Caco-2 (cell line): ENCODE data around the gene IGFL1. TPM values are rescaled to one million over a fixed set of nuclear protein-coding genes. Genes with fewer than 3 reads are reported as not detected.
A peak's percentile ranks its signal among the peaks of the same experiment; 100 is the strongest.

Experiments used
- Bru-seq: library from RNA; stranded (reverse); fragments of 400-500 nt; gene quantifications from one replicate; lab custom pipeline; 2021; lab: Mats Ljungman, UMichigan
- BruChase-seq, 2 experiments: library from RNA; stranded (reverse); fragments of 400-500 nt; gene quantifications; one replicate each; lab custom pipeline; 2021; lab: Mats Ljungman, UMichigan
- BruUV-seq: library from RNA; stranded (reverse); fragments of 400-500 nt; replicated peaks from 2 replicates; lab custom pipeline; 2021; lab: Mats Ljungman, UMichigan
- CTCF ChIA-PET: fragments of 300-600 bp; sonication (Branson Sonifier 250); formaldehyde crosslinking; loops from one replicate; lab custom pipeline; 2022; ENCODE audit warnings: antibody characterized with exemption; lab: Charles Lee
- POLR2A ChIA-PET: fragments of 300-600 bp; sonication (Branson Sonifier 250); formaldehyde crosslinking; loops from one replicate; lab custom pipeline; 2022; ENCODE audit warnings: antibody characterized with exemption; lab: Charles Lee
- DNase-seq, 2 experiments: peaks; one replicate each; pipeline versions ENCODE4 v3.0.0 to v3.0.0-alpha.2; 2020 to 2022
- H3K27me3 ChIP-seq: replicated peaks from 2 replicates; pipeline ENCODE4 v1.6.0; 2011; ENCODE audit warnings: low read length; ENCODE audit not compliant: control insufficient read depth, insufficient read depth
- H3K36me3 ChIP-seq: 2 replicates; pipeline ENCODE4 v1.5.1; 2011; ENCODE audit warnings: low read length; ENCODE audit not compliant: control insufficient read depth, insufficient read depth
- H3K4me1 ChIP-seq: fragments of 250-450 bp; sonication (Bioruptor Pico); 2 replicates; pipeline ENCODE4 v1.5.1; 2020; ENCODE audit warnings: mild to moderate bottlenecking
- H3K4me3 ChIP-seq: 2 replicates; pipeline ENCODE4 v1.5.1; 2011; ENCODE audit warnings: low read depth, mild to moderate bottlenecking, control low read depth, low read length
- H3K9me3 ChIP-seq: fragments of 250-450 bp; sonication (Bioruptor Pico); 2 replicates; pipeline ENCODE4 v1.5.1; 2020; ENCODE audit warnings: mild to moderate bottlenecking, moderate library complexity
- H3K27ac Mint-ChIP-seq: one replicate; pipeline ENCODE4 v1.8.0; 2022; ENCODE audit warnings: mixed read lengths; ENCODE audit not compliant: unreplicated experiment
- H3K27me3 Mint-ChIP-seq: one replicate; pipeline ENCODE4 v1.8.0; 2022; ENCODE audit warnings: mixed read lengths; ENCODE audit not compliant: insufficient read depth, unreplicated experiment
- H3K36me3 Mint-ChIP-seq: one replicate; pipeline ENCODE4 v1.8.0; 2022; ENCODE audit warnings: mild to moderate bottlenecking, mixed read lengths; ENCODE audit not compliant: insufficient read depth, unreplicated experiment
- H3K4me1 Mint-ChIP-seq: one replicate; pipeline ENCODE4 v1.8.0; 2022; ENCODE audit warnings: low read depth, mixed read lengths; ENCODE audit not compliant: unreplicated experiment
- H3K4me3 Mint-ChIP-seq: one replicate; pipeline ENCODE4 v1.8.0; 2022; ENCODE audit warnings: mild to moderate bottlenecking, moderate library complexity, mixed read lengths; ENCODE audit not compliant: unreplicated experiment
- H3K9me3 Mint-ChIP-seq: one replicate; pipeline ENCODE4 v1.8.0; 2022; ENCODE audit warnings: mixed read lengths; ENCODE audit not compliant: unreplicated experiment
- CTCF ChIP-seq, 2 experiments: fragments of 200-600 bp in 1 of 2; IDR thresholded peaks; 1 replicate in 1 of 2; 2 replicates in 1 of 2; pipeline versions ENCODE4 v1.5.1 to v1.8.0; 2011 to 2022; ENCODE audit warnings: antibody characterized with exemption in 1 of 2, control low read depth in 1 of 2, inconsistent platforms in 1 of 2, low read depth in 1 of 2, low read length in 1 of 2, mild to moderate bottlenecking in 1 of 2, moderate library complexity in 1 of 2; ENCODE audit not compliant: insufficient read depth in 1 of 2, severe bottlenecking in 1 of 2, unreplicated experiment in 1 of 2
- intact Hi-C: fragments of 100-400 bp; cut with micrococcal nuclease; formaldehyde crosslinking; loops from one replicate; pipeline ENCODE4 v1.10.0; 2022; ENCODE audit not compliant: unreplicated experiment
- long read RNA-seq: library from polyadenylated mRNA; stranded (forward); transcript quantifications from one replicate; pipeline ENCODE4 v2.0.0, GENCODE V29; 2022
- total RNA-seq: library from RNA; stranded (reverse); gene quantifications from 2 replicates; pipeline ENCODE4 v1.2.3, GENCODE V29; 2022

Gene IGFL1
- not detected in 2 replicates for total RNA-seq
- percentile 11 among the genes with signal in this experiment for Bru-seq, nascent RNA
- BruChase-seq, experiment 1, labeled RNA remaining after a 2-hour chase: not detected
- not detected for BruChase-seq, experiment 2, labeled RNA remaining after a 6-hour chase
- long read RNA-seq: 0 reads

- Mint-ChIP-seq H3K27ac (no peak within 1 kb of the TSS), H3K4me1 (peaks cover 14% of the 10 kb centered on the region), H3K9me3 (no peaks in the 10 kb centered on the region), H3K4me3 (no peak within 1 kb of the TSS), H3K36me3 (no peaks in the 10 kb centered on the region), H3K27me3 (peaks cover 2% of the 10 kb centered on the region)
- CTCF ChIA-PET: no interaction called here
- intact Hi-C loops: no loop called here
- no peaks in the 10 kb centered on the region for H3K36me3 ChIP-seq
- POLR2A ChIA-PET: no interaction called here
- H3K4me1 ChIP-seq: peaks cover 18% of the 10 kb centered on the region
- no peaks in the 10 kb centered on the region for H3K9me3 ChIP-seq
- H3K27me3 ChIP-seq: no peaks in the 10 kb centered on the region
- H3K4me3 ChIP-seq: no peak within 1 kb of the TSS
- TF ChIP-seq CTCF (IDR thresholded peaks at IDR 0.05; ENCODE audit: insufficient read depth in 1 of 2, low read depth in 1 of 2, low read length in 1 of 2, severe bottlenecking in 1 of 2, unreplicated experiment in 1 of 2): no peak
- DNase-seq: no peak
- BruUV-seq: no TSS peak
Measured at GRCh38 chr19:46229442-46229841, at the start of gene IGFL1. Gene IGFL1, plus strand, starts transcription at chr19:46229742. Its CDS starts 33 bp downstream, at chr19:46229775.

GRCh38 chr19:46180701-46181387, 48.7 kb upstream of the IGFL1 start:
- CTCF ChIA-PET: no interaction called here
- peaks cover 10% of the 10 kb centered on the region for H3K4me1 Mint-ChIP-seq

GRCh38 chr19:46181388-46181779, 48.2 kb upstream of the IGFL1 start:
- Mint-ChIP-seq H3K27me3 (no peaks in the 10 kb centered on the region), H3K4me1 (peaks cover 10% of the 10 kb centered on the region), H3K4me3 (no peak overlapping the region), H3K9me3 (peaks cover 11% of the 10 kb centered on the region), H3K27ac (no peak overlapping the region), H3K36me3 (peaks cover 5% of the 10 kb centered on the region)
- Histone ChIP-seq H3K9me3 (0 out of 2 replicates have a peak, but pooled peaks cover 5% of the 10 kb centered on the region), H3K27me3 (no peaks in the 10 kb centered on the region), H3K4me3 (no peak overlapping the region), H3K36me3 (no peaks in the 10 kb centered on the region), H3K4me1 (peaks cover 6% of the 10 kb centered on the region)
- DNase-seq: no peak
- intact Hi-C loops: no loop called here
- POLR2A ChIA-PET: no interaction called here
- TF ChIP-seq CTCF (IDR thresholded peaks at IDR 0.05; ENCODE audit: insufficient read depth in 1 of 2, low read depth in 1 of 2, low read length in 1 of 2, severe bottlenecking in 1 of 2, unreplicated experiment in 1 of 2): no peak
- BruUV-seq: no TSS peak
- CTCF ChIA-PET: no interaction called here

More at GRCh38 chr19:46180701-46181387, 48.7 kb upstream of the IGFL1 start:
- Histone ChIP-seq H3K4me1 (peaks cover 5% of the 10 kb centered on the region; the same call in 1 of the 2 replicates), H3K36me3 (no peaks in the 10 kb centered on the region), H3K4me3 (no peak overlapping the region), H3K9me3 (0 out of 2 replicates have a peak, but pooled peaks cover 5% of the 10 kb centered on the region), H3K27me3 (no peaks in the 10 kb centered on the region)
- Mint-ChIP-seq H3K9me3 (peaks cover 11% of the 10 kb centered on the region), H3K27me3 (no peaks in the 10 kb centered on the region), H3K36me3 (peaks cover 5% of the 10 kb centered on the region), H3K4me3 (no peak overlapping the region), H3K27ac (no peak overlapping the region)
- intact Hi-C loops: no loop called here
- DNase-seq: no peak
- BruUV-seq: no TSS peak
- POLR2A ChIA-PET: no interaction called here
- TF ChIP-seq CTCF (IDR thresholded peaks at IDR 0.05; ENCODE audit: insufficient read depth in 1 of 2, low read depth in 1 of 2, low read length in 1 of 2, severe bottlenecking in 1 of 2, unreplicated experiment in 1 of 2): no peak
